Hepatocyte (in vitro differentiated cells): Measurements from ENCODE around the gene MEFV. TPM values are rescaled to one million over a fixed set of nuclear protein-coding genes. Genes with fewer than 3 reads are reported as not detected.
A peak's percentile ranks its signal among the peaks of the same experiment; 100 is the strongest.

ENCODE experiments used
- DNase-seq: peaks from one replicate; pipeline ENCODE4 v3.0.0-alpha.2; 2016; ENCODE audit warnings: low spot score
- H2AFZ ChIP-seq: fragments of 200-600 bp; sonication (generic); 2 replicates; pipeline ENCODE4 v1.6.0; 2016; ENCODE audit warnings: antibody characterized with exemption, mild to moderate bottlenecking
- H3K27ac ChIP-seq: fragments of 200-600 bp; sonication (generic); 2 replicates; pipeline ENCODE4 v1.5.1; 2016; ENCODE audit warnings: mild to moderate bottlenecking
- H3K27me3 ChIP-seq: fragments of 200-600 bp; sonication (generic); 2 replicates; pipeline ENCODE4 v1.6.1; 2016
- H3K36me3 ChIP-seq: fragments of 200-600 bp; sonication (generic); replicated peaks from 2 replicates; pipeline ENCODE4 v1.5.1; 2016; ENCODE audit warnings: low read depth; ENCODE audit not compliant: insufficient read depth
- H3K4me1 ChIP-seq: fragments of 200-600 bp; sonication (generic); 2 replicates; pipeline ENCODE4 v1.5.1; 2016; ENCODE audit warnings: mild to moderate bottlenecking, moderate library complexity; ENCODE audit not compliant: insufficient read depth
- H3K4me2 ChIP-seq: fragments of 200-600 bp; sonication (generic); 2 replicates; pipeline ENCODE4 v1.6.0; 2016
- H3K4me3 ChIP-seq: fragments of 200-600 bp; sonication (generic); 2 replicates; pipeline ENCODE4 v1.5.1; 2016; ENCODE audit warnings: mild to moderate bottlenecking
- H3K79me2 ChIP-seq: fragments of 200-600 bp; sonication (generic); 2 replicates; pipeline ENCODE4 v1.6.0; 2017; ENCODE audit warnings: mild to moderate bottlenecking
- H3K9me2 ChIP-seq: fragments of 200-600 bp; sonication (generic); replicated peaks from 2 replicates; pipeline ENCODE4 v1.6.0; 2017; ENCODE audit warnings: mild to moderate bottlenecking; ENCODE audit not compliant: insufficient read depth
- H3K9me3 ChIP-seq: fragments of 200-600 bp; sonication (generic); 2 replicates; pipeline ENCODE4 v1.5.1; 2016; ENCODE audit warnings: low read depth, mild to moderate bottlenecking
- H4K20me1 ChIP-seq: fragments of 200-600 bp; sonication (generic); 2 replicates; pipeline ENCODE4 v1.6.0; 2016; ENCODE audit warnings: mild to moderate bottlenecking; ENCODE audit not compliant: insufficient read depth, poor library complexity, severe bottlenecking
- CTCF ChIP-seq: fragments of 200-600 bp; sonication (generic); IDR thresholded peaks from 2 replicates; pipeline ENCODE4 v1.5.1; 2016; ENCODE audit warnings: antibody characterized with exemption, mild to moderate bottlenecking; ENCODE audit not compliant: poor library complexity
- EZH2 ChIP-seq: fragments of 200-600 bp; sonication (generic); IDR thresholded peaks from 2 replicates; pipeline ENCODE4 v1.6.1; 2016; ENCODE audit warnings: antibody characterized with exemption, mild to moderate bottlenecking, borderline replicate concordance
- EZH2phosphoT487 ChIP-seq: fragments of 200-600 bp; sonication (generic); IDR thresholded peaks from one replicate; pipeline ENCODE4 v1.6.1; 2018; ENCODE audit warnings: antibody characterized with exemption, mild to moderate bottlenecking, low read depth, moderate library complexity; ENCODE audit not compliant: unreplicated experiment, severe bottlenecking
- WGBS: methylation state at CpG from one replicate; pipeline ENCODE4 v1.1.6; 2016; ENCODE audit warnings: low lambda C conversion rate; ENCODE audit errors: missing lambda C conversion rate; 5-methylcytosine and 5-hydroxymethylcytosine counted together
- polyA plus RNA-seq: library from polyadenylated mRNA; unstranded; fragments of >200 nt; fragmentation: Nextera tagmentation; extraction: Ambion mirVana; gene quantifications from 2 replicates; pipeline ENCODE4 v1.2.1, GENCODE V29; 2016
- total RNA-seq: library from RNA; depleted of rRNA; stranded (reverse); fragments of >200 nt; gene quantifications from 2 replicates; pipeline ENCODE4 v1.2.3, GENCODE V29; 2014

Gene MEFV
- total and polyA plus RNA-seq, 2 experiments from 2014 or later = 0.13 TPM; not detected in 1

GRCh38 chr16:3282730-3283542 is 26.5 kb upstream of the MEFV start, which contains the start of gene ZNF263:
Gene ZNF263 (plus strand): TSS chr16:3283491. CDS start chr16:3283819, 328 bp downstream.
- Histone ChIP-seq H3K4me3 (peak within 1 kb of the TSS; percentile 91), H4K20me1 (no peaks in the 10 kb centered on the region), H3K4me1 (peaks cover 10% of the 10 kb centered on the region), H2AFZ (peak within 1 kb of the TSS; percentile 94), H3K36me3 (no peaks in the 10 kb centered on the region), H3K27me3 (no peaks in the 10 kb centered on the region), H3K9me2 (no peaks in the 10 kb centered on the region), H3K27ac (peak within 1 kb of the TSS; percentile 100), H3K79me2 (peaks cover 49% of the 10 kb centered on the region), H3K4me2 (peak within 1 kb of the TSS; percentile 95), H3K9me3 (peaks cover 6% of the 10 kb centered on the region)
- TF ChIP-seq EZH2 (no peak), EZH2phosphoT487 (no peak), CTCF (no peak)
- under 1% methylated on average over 69 of the region's 72 CpGs for WGBS
- peak; percentile 98 for DNase-seq

- H3K9me3 ChIP-seq = no peaks in the 10 kb centered on the region
- 22% methylated on average over 29 of the region's 29 CpGs for WGBS
- peak overlapping the region; percentile 82 for H3K4me2 ChIP-seq
- no peak for DNase-seq
- peak overlapping the region; percentile 91 for H3K4me3 ChIP-seq
- H3K4me1 ChIP-seq = peaks cover 10% of the 10 kb centered on the region
- no peaks in the 10 kb centered on the region for H4K20me1 ChIP-seq
- no peaks in the 10 kb centered on the region for H3K36me3 ChIP-seq
- H2AFZ ChIP-seq = peak overlapping the region; percentile 94
- H3K9me2 ChIP-seq = no peaks in the 10 kb centered on the region
- H3K27me3 ChIP-seq = peaks cover 3% of the 10 kb centered on the region
- TF ChIP-seq CTCF = no peak
- TF ChIP-seq EZH2phosphoT487 = no peak
- no peak for TF ChIP-seq EZH2
- peaks cover 42% of the 10 kb centered on the region for H3K79me2 ChIP-seq
- peak overlapping the region; percentile 100 for H3K27ac ChIP-seq
These were observed 25.8 kb upstream of the MEFV start for GRCh38 chr16:3282103-3282729.

GRCh38 chr16:3281222-3281820 is 24.9 kb upstream of the MEFV start:
- Histone ChIP-seq H2AFZ (no peak overlapping the region), H3K27ac (peak overlapping the region; percentile 100), H3K4me1 (peaks cover 10% of the 10 kb centered on the region), H3K4me2 (peak overlapping the region; percentile 82), H3K9me3 (no peaks in the 10 kb centered on the region), H4K20me1 (no peaks in the 10 kb centered on the region), H3K4me3 (no peak overlapping the region), H3K27me3 (peaks cover 12% of the 10 kb centered on the region), H3K79me2 (peaks cover 33% of the 10 kb centered on the region), H3K9me2 (no peaks in the 10 kb centered on the region), H3K36me3 (no peaks in the 10 kb centered on the region)
- WGBS = 97% methylated on average over 6 of the region's 6 CpGs
- TF ChIP-seq EZH2 (no peak), EZH2phosphoT487 (no peak), CTCF (no peak)
- no peak for DNase-seq
